Stomach (tissue), 4 donors: ENCODE measurements around the gene PHKA2.

Experiments
- CTCF ChIP-seq, 7 experiments: fragments of 450-650 bp in 4 of 7; fragments of 200-600 bp in 3 of 7; sonication (generic) in 3 of 7; IDR thresholded peaks; one replicate each; pipeline ENCODE4 v1.5.1; 2016 to 2019; ENCODE audit warnings: antibody characterized with exemption in 7 of 7, control low read depth in 2 of 7, mild to moderate bottlenecking in 1 of 7
- POLR2AphosphoS5 ChIP-seq, 3 donors: sonication (generic); formaldehyde crosslinking; IDR thresholded peaks; one replicate each; pipeline ENCODE4 v1.6.1; 2016; ENCODE audit warnings: antibody characterized with exemption in 3 of 3

DNA sequence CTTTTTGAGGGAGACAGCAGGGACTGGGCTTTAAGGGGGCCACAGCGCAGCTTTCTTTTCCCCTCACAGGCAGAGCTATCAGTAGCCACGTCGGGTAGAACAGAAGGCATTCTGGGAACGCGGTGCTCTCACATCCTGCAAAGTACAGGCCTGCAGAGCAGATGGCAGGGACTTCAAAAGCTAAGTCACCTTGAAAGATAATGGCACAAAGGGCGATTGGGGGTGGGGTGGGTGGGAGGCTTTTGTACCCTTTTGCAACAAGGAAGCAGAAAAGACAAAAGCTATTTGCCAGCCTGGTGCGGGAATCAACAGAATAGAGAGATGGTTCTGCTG lies 93.9 kb downstream of the PHKA2 start:
- TF ChIP-seq CTCF (IDR thresholded peaks at IDR 0.05) (no peak), POLR2AphosphoS5 (IDR thresholded peaks at IDR 0.05) (no peak)
